HG02642 (cell line): ENCODE results near the gene IGF2.

Experiments
- ATAC-seq: cut with Tn5 transposase; IDR thresholded peaks from one replicate; pipeline ENCODE4 v1.9.1; 2021; ENCODE audit warnings: mild to moderate bottlenecking; ENCODE audit not compliant: unreplicated experiment, poor library complexity

IGF2 gene

DNA sequence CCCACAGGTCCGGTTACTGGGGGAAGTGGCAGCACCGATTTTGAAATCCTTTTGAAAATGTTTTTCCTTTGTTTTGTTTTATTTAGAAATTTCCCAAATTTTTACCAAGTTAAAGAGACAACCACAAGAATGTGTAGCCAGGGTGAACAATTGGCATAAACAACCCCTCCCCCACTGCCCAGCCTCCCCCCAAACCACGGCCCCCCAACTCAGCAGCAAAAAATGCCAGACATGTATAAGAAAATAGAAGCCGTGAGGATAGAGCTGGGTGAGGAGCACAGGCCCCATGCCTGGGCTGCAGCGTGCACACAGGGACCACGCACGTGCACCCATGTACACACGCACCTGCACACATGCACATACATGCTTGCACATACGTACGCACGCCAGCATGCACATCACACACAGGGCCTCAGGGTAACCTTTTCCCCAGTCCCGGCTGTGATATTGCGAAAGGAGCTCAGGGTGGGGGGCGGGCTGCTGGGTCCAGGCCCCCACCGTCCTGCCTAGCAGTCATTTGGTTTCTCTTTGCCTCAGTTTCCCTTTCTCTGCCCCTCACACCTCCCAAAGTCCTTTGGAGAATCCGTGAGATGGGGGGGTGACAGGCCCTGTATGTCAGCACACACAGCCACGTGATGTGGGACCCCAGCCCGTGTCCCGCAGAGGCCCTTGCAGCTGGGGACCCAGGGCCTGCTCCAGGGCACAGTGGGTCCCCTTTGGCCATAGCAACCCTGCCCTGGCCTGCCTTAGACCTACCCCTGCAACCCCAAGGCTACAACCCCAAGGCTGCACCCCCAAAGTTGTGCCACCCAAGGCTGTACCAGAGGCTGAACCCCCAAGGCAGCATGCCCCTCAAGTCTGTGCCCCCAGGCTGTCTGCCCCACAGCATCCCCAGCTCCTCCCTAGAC, 42.9 kb downstream of the IGF2 start:
- ATAC-seq, result no peak

DNA sequence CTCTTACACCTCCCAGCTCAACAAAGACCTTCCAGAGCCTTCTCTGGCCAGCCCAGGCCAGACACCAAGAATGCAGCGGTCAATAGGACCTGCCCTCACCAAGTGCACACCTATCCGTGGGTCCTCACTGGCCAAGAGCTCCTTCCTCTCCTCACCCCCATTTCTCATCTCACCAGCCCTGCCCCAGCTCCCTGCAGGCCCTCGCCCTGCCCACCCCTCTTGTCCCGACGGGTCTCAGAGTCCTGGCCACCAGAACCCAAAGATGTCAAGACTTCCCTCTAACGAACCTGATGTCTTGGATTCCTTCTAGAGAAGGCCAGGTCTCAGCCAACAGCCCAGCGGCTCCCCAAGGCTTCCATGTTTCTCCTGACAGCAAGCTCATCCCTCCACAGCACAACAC, 43.6 kb downstream of the IGF2 start:
- no peak for ATAC-seq

DNA sequence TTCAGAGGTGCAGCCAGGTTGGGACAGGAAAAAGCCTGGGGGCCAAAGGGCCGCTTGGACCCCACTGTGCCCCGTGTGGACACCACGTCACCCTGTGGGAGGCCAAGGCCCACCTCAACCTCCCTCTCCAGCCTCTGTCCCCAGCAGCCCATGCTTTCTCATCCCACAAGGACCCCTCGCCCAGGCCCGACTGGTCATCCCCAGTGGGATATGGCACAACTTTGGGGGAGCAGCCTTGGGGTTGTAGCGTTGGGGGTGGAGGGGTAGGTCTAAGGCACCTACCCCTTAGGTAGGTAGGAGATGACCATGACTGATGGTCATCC, 44.0 kb downstream of the IGF2 start:
- ATAC-seq, result no peak

DNA sequence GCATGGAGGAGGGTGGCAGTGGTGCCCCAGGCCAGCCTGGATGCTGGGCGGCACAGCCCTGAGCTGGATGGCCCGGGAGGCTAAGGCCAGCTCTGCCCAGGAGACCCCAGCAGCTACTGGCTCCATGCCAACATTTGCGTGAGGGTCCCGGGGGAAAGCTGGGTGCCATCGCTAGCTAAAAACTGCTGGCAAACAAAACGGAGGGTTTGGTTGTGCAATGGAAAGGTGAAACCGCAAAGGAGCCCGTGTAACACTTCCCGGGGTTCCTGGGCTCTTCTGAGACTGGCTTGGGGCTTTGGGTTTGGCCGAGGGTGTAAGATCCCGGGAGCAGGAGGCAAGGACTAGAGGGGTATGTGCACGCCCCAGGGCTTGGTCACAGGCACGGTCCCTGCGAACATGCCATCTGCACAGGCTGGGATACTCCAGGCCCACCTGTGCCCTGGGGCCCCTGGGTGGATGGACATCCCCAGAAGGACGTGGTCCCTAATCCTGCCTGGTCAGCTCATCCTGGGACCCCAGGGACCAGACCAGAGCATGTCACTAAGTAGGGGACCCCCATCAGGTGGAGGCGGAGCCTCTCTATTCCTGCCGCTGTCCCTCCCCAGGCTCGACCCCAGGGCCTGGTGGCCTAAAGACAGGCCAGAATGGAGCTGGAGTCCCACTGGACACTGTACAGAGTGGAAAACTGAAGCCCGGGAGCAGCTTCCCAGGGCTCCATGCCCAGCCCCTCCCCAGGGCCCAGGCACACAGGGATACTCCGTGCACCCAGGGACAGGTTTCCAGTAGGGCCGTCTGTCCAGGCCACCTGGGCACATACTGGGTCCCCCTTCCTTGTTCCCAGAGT, 44.6 kb downstream of the IGF2 start:
- no peak for ATAC-seq

DNA sequence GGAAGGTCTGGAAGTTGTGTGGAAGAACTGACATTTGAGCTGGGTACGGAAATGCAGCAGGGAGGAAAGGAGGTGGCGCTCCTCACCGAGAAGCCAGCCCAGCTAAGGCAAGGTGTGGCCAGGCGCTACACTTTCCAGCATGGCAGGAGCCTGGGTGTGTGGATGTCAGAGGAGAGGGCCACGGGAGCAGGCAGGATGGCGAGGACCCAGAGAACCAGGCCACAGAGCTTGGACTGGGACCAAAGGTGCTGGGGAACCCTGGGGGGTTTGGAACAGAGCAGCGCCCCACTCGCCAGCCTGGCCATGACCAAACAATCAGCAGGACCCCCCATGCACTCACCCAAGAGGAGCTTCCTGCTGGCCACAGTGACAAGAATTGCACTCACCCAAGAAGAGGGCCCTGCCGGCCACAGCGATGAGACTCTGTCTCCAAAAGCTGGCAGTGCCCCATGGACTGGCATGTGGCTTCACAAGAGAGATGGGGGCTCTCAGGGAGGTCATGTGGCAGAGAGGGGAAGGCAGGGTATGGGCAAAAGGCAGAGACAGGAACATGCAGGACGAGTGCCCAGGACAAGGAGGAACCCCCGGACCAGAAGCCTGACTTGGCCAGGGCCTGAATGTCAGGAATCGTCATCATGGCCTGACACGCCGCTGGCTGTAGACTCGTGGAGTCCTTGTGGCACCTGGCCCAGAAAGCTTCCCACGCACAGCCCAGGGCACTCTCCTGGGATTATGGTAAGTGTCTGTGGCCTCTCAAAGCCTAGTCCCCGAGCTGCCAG, 45.4 kb downstream of the IGF2 start:
- ATAC-seq, result no peak

DNA sequence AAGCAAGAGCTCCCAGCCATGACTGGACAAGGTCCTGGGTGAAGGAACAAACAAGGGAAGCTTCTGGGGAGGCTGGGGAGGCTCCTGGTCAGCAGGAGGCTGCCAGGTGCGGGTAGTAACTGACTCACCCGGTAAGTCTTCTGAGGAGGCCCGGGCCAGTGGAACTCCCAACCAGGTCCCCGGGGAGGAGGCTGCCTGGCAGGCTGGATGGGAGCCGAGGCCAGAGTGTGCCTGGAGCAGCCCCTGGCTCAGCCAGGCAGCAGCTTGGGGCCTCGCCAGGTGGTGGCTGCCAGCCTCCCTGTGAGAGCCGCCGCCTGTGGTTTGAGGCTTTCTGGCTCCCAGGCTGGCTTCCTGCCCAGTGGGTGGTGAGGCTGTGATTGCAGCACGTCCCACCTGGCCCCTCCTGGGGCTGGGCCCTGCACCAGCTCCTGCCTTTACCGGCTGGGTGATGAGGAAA, 46.2 kb downstream of the IGF2 start:
- no peak for ATAC-seq

DNA sequence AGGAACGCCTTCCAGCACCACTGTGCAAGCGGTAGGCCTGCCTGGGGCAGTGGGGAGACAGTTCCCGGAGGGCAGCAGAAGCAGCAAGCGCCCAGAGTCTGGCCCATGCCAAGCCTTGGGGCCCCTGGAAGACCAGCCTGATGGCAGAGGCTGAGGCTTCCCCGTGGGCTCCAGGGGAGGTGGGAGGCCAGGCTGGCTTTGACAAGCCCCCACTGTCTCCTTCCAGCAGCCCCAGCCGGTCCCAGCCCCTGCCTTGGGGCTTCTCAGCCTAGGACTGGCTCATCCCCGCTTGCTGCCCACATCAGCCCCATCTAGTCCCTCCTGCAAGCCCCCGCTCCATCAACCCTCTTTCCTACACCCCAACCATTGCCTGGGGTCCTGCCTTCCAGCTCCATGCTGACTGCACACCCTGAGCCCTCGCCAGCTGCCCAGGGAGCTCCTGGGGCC, 46.7 kb downstream of the IGF2 start:
- ATAC-seq, result no peak

DNA sequence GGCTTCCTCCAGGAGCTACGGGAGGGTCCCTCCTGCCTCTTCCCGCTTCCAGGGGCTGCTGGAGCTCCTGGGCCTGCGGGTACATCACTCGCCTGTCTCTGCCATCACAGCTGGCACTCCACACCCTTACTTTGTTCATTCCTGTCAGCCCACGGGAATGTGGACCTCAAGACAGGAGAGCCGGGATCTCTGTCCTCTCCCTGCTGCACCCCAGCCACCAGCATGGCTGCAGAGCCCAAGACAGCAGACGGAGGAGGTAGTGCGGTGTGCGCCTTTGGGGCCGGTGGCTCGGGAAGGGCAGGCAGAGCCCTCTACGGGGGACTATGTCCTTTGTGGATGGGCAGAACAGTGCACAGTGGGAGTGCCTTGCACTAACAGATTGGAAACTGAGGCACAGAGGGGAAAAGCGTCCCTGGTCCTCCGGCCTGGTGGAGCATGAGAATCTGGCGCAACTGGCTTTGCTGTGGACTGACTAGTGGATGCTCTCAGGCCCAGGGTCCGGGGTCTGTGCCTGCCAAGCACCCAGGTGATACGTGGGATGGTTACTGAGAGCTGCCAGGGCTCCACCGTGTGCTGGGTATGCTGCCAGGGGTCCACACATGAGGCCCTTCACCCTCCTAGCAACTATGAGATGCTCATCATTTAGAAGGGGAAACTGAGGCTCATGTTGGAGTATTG, 47.3 kb downstream of the IGF2 start:
- no peak for ATAC-seq

DNA sequence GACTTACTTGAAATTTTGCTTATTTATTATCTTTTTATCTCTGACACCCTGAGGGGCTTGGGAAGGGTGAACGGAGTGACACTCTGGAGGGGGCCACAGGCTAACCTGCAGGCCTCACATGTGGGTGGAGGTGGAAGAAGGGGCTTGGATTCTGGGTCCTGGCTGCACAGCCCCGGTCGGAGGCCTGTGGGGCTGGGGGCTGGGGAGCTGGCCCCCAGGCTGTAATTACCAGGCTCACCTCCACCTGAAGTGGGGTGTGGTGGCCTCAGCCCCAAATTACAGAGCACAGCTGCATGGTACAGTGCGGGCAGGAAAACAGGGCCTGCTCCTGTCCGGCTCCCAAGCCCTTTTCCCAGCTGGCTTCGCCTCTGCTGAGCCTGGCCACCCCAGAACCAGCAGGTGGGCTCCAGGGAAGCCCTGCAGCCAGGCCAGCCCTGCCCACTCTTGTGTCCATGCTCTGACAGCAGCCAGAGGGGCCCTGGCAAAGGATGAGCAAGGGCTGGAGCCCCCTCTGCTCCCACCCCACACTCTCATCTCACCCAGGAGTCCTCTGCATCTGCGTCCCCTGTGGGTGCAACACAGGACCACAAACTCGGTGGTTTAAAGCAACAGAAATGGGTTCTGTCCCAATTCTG, 48.0 kb downstream of the IGF2 start:
- no peak for ATAC-seq

DNA sequence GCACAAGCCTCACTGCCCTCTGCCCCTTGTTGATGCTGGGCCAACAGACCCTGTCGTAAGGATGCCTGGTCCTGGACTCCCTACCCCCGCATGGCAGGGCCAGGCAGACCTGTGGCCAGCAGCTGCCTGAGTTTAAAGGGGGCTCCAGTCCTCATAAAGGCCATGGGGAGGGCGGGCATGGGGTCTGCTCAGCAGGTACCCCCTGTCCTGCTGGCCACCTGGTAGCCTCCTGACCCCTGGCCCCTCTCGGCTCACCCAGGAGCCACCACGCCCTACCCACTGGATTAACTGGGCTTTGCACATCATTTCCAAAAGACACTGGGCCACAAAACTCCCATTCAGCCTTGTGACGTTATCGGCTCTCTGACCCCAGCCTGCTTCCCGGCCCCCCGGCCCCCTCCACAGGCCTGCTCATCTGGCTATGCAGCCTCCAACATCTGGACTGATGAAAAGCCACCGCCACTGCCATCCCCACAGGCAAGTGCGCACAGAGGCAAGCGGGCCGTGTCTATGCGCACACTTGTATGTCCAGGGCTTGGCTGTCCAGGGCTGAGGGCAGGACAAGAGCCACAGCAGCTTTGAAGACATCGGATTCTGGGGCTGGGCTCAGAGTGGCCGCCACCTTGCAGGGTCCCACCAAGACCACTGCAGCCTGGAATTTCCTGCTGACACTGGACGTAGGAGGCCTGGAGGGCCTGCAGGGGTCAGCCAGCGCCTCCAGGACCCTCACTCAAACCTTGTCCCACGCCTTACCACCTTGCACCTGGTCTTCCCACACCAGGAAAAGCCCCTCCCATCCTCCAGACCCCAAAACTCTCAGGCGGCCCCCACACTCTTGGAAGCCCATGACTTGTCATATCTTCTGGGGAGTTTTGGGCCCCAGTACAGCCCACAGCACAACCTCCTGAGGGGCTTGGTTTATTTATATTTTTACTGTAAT, 48.7 kb downstream of the IGF2 start:
- ATAC-seq, result no peak

DNA sequence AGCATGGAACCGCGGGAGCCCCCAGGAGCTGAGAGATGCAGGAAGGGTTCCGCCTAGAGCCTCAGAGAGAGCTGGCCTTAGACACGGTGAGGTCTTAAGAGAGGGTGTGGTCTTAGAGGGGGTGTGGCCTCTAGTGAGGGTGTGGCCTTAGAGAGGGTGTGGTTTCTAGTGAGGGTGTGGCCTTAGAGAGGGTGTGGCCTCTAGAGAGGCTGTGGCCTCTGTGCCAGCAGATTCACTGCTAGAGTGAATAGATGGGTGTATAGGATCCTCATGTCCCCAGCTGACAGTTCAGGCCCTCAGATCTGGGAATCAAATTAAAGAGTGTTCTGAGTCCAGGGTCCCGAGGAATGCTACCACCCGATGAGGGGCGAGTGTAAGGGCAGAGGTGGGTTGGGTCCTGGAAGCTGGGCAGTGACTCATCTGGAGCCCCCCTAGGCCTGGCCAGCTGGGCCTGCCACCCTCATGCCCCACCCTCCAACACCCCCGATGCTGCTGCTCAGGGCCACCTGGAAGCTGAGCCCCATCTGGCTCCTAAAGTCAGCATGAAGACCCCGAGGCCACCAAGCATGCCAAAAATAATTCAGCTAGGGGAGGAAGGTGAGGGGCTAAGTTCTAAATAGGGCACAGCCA, 49.5 kb downstream of the IGF2 start:
- no peak for ATAC-seq

DNA sequence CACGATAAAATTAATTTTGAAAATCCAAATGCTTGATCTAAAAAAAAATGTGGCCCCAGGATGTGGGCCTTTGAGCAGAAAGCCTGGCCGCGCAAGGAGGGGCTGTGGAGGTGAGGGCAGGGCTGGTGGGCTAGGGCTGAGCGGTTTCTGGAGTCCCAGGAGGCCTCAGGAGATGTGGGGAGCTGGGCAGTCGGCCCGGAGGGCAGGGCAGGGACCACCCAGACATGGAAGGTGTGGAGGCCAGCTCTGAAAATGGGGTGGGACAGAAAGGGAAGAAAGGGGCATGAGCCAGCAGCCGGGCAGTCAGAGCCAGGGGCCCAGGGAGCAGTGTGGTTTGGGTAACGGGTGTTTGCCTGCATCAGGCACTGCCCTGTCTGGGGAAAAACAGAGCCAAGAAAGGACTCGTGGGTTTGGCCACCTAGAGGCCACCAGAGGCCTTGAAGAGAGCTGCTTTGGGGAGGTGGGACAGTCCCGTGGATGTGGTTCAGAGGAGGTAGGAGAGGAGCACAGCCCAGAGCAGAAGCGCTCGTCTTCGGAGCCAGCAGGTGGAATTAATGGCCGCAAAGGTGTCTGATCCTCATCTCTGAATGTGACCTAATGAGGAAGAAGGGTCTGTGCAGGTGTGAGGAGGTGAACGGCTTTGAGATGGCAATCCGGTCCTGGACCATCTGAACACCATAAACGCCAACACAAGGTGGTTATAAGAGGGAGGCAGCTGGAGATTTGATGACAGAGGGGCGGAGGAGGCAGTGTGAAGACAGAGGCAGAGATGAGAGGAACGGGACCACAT, 50.2 kb downstream of the IGF2 start:
- no peak for ATAC-seq

DNA sequence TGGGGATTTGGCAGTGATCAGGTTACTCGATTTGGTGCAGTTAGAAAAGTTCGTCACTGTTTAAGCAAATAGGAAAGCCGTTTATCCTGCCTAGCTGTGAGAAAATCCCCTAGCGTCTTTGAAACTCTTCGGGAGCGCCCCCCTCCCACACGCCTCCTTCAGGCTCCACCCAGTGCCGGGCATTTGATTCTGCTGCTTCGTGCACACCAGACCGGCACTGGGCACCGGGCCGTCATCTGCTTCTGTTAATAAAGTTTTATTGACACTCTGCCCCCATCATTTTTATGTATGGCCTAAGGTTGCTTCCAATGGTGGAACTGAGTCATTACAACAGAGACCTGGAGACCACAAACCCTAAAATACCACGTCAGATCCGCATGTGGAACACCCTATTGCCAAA, 50.9 kb downstream of the IGF2 start:
- ATAC-seq, result no peak

DNA sequence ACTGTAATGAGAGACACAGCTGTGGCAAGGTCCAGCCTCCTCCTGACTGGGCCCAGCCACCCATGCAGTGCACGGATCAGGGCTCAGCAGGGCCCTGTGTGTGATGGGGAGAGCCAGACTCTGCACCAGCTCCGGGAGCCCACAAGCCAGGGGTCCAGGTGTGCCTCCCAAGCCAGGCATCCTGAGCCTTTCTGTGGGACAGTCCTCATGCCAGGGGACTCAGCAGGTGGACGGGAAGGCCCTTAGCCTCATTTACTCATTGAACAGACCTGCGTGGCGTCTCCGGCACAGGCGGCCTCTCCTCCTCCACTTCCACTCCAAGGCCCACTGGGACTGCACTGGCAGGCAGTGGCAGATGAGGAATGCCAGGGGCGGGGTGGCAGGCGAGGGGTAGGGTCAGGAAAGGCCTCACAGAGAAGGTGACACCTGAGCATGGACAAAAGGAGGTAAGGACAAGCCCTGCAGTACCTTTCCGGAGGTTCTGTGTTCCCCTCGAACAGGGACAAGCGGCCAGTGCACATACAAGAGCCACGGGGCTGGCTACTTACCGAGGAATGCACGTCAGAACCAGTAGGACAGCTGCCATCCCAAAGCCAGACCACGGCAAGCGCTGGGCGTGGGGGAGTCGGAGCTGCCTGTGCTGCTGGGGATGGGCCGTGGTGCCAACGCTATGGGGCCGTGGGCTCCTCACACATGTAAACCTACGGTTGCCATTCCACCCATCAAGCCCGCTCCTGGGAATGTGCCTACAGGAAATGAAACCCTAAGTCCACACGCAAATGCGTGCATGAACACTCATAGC, 52.7 kb downstream of the IGF2 start:
- ATAC-seq, result no peak

DNA sequence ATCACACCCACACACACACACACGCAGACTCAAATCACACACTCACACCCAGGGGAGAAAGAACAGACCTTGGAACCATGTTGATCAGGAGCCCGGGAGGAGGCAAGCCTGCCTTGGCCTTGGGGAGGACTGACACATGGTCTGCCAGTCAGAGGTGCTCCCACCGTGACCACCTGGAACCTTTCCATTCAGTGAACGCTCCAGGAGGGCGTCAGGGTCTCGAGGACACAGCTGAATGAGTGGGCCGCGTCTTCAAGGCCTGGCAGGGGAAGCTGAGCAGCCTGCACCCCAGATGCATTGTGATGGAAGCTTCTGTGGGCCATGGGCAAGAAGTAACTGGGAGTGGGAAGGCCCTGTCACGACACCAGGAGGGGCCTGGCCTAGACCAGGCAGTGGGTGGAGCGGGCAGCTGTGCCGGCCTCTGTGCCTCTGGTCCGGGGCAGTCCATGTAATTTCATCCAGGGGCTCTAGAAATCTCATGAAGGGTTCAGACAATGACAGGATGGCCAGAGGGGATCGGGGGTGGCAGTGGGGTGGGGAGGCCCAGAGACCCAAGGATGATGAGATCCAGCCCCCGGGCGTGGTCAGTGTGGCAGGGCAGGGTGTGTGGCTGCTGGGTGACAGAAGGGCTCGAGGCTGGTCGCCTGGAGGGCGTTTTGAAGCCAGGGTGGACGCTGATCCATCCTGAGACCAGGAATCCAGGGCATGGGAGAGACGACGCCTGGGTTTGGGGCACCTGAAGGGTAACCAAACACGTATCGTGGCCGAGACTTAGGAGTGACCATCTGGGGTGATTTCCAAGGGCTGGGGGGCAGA, 53.7 kb downstream of the IGF2 start:
- no peak for ATAC-seq

DNA sequence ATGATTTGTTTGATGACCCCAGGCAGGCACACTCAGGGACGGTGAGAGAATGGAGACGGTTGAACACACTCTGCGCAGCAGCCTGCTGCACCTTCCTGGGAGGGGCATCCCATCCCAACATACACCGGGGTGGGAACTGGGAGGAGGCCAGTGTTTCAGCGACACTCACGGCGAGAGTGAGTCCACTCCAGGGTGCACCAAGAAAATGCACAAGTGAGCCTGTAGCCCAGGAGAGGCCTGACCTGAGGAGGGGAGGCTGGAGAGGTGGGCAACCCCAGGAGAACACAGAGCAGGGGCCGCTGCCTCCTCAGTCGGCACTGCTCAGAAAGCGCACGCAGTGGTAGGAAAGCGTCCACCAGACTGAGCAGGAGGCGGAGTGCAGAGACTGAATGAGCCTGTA, 54.5 kb downstream of the IGF2 start:
- ATAC-seq, result no peak
